Glutamatergic neuron (in vitro differentiated cells): ENCODE data around the gene ITPK1. TPM values are rescaled to one million over a fixed set of nuclear protein-coding genes. Genes with fewer than 3 reads are reported as not detected.
A peak's percentile ranks its signal among the peaks of the same experiment; 100 is the strongest.

Source experiments
- DNase-seq: peaks from one replicate; pipeline ENCODE4 v3.0.0; 2022
- H3K27ac Mint-ChIP-seq: one replicate; pipeline ENCODE4 v1.8.0; 2020; ENCODE audit warnings: mild to moderate bottlenecking, mixed read lengths, inconsistent platforms; ENCODE audit not compliant: unreplicated experiment
- H3K27me3 Mint-ChIP-seq: one replicate; pipeline ENCODE4 v1.8.0; 2020; ENCODE audit warnings: mild to moderate bottlenecking, moderate library complexity, mixed read lengths, inconsistent platforms; ENCODE audit not compliant: unreplicated experiment
- H3K36me3 Mint-ChIP-seq: one replicate; pipeline ENCODE4 v1.8.0; 2020; ENCODE audit warnings: mild to moderate bottlenecking, mixed read lengths, inconsistent platforms; ENCODE audit not compliant: unreplicated experiment
- H3K4me1 Mint-ChIP-seq: one replicate; pipeline ENCODE4 v1.8.0; 2020; ENCODE audit warnings: mild to moderate bottlenecking, low read depth, mixed read lengths, inconsistent platforms; ENCODE audit not compliant: unreplicated experiment
- H3K4me3 Mint-ChIP-seq: one replicate; pipeline ENCODE4 v1.8.0; 2020; ENCODE audit warnings: mild to moderate bottlenecking, mixed read lengths, inconsistent platforms; ENCODE audit not compliant: unreplicated experiment
- H3K9me3 Mint-ChIP-seq: one replicate; pipeline ENCODE4 v1.8.0; 2020; ENCODE audit warnings: mild to moderate bottlenecking, moderate library complexity, mixed read lengths, inconsistent platforms; ENCODE audit not compliant: unreplicated experiment
- CTCF ChIP-seq: fragments of 200-600 bp; sonication (generic); IDR thresholded peaks from one replicate; pipeline ENCODE4 v1.5.0; 2021; ENCODE audit not compliant: partially characterized antibody, unreplicated experiment
- total RNA-seq: library from RNA; stranded (reverse); fragmentation: NEBNext Ultra II Directional; extraction: Animal tissue kit (Norgen Biotek cat#: 25700); gene quantifications from one replicate; pipeline ENCODE4 v1.2.1, GENCODE V29; 2021; ENCODE audit not compliant: unreplicated experiment

Gene ITPK1
- total RNA-seq, 1 donor from 2014 or later: 132 TPM

- Mint-ChIP-seq H3K27me3 (peaks cover 11% of the 10 kb centered on the region), H3K36me3 (peaks cover 11% of the 10 kb centered on the region), H3K4me1 (peaks cover 27% of the 10 kb centered on the region), H3K4me3 (no peak overlapping the region), H3K27ac (no peak overlapping the region), H3K9me3 (peaks cover 12% of the 10 kb centered on the region)
- no peak for DNase-seq
- TF ChIP-seq CTCF: no peak
Measured at GRCh38 chr14:92985521-92985920, 130.2 kb downstream of the ITPK1 start.

- DNase-seq: no peak
- Mint-ChIP-seq H3K4me3 (no peak overlapping the region), H3K36me3 (peaks cover 13% of the 10 kb centered on the region), H3K27me3 (peaks cover 11% of the 10 kb centered on the region), H3K27ac (peak overlapping the region; percentile 15), H3K4me1 (peaks cover 21% of the 10 kb centered on the region), H3K9me3 (peaks cover 10% of the 10 kb centered on the region)
- no peak for TF ChIP-seq CTCF
Measured at GRCh38 chr14:92984896-92985295, 130.8 kb downstream of the ITPK1 start.

GRCh38 chr14:92984082-92984788 is 131.5 kb downstream of the ITPK1 start:
- DNase-seq: no peak
- TF ChIP-seq CTCF: no peak
- no peak overlapping the region for H3K4me3 Mint-ChIP-seq
- H3K36me3 Mint-ChIP-seq: peaks cover 19% of the 10 kb centered on the region
- H3K27me3 Mint-ChIP-seq: peaks cover 14% of the 10 kb centered on the region
- H3K4me1 Mint-ChIP-seq: peaks cover 16% of the 10 kb centered on the region
- peak overlapping the region; percentile 15 for H3K27ac Mint-ChIP-seq
- H3K9me3 Mint-ChIP-seq: peaks cover 12% of the 10 kb centered on the region

GRCh38 chr14:92982956-92983355 is 132.8 kb downstream of the ITPK1 start:
- H3K4me1 Mint-ChIP-seq: peaks cover 6% of the 10 kb centered on the region
- DNase-seq: no peak
- H3K4me3 Mint-ChIP-seq: no peak overlapping the region
- TF ChIP-seq CTCF: no peak
- H3K36me3 Mint-ChIP-seq: peaks cover 29% of the 10 kb centered on the region
- peaks cover 14% of the 10 kb centered on the region for H3K27me3 Mint-ChIP-seq
- H3K9me3 Mint-ChIP-seq: peaks cover 16% of the 10 kb centered on the region
- no peak overlapping the region for H3K27ac Mint-ChIP-seq

GRCh38 chr14:92981726-92982125 is 134.0 kb downstream of the ITPK1 start:
- no peak for TF ChIP-seq CTCF
- H3K4me1 Mint-ChIP-seq: peaks cover 3% of the 10 kb centered on the region
- DNase-seq: no peak
- H3K36me3 Mint-ChIP-seq: peaks cover 41% of the 10 kb centered on the region
- H3K4me3 Mint-ChIP-seq: peak overlapping the region; percentile 1
- no peak overlapping the region for H3K27ac Mint-ChIP-seq
- H3K27me3 Mint-ChIP-seq: peaks cover 13% of the 10 kb centered on the region
- peaks cover 26% of the 10 kb centered on the region for H3K9me3 Mint-ChIP-seq
